Panc1 (cell line): Measurements from ENCODE around the gene REEP2. TPM values are rescaled to one million over a fixed set of nuclear protein-coding genes. Genes with fewer than 3 reads are reported as not detected.

Experiments used
- ATAC-seq: fragments of 200-7000 bp; cut with Tn5 transposase; 2 replicates; pipeline ENCODE4 v1.9.1; 2020; ENCODE audit warnings: mild to moderate bottlenecking, moderate library complexity
- BruUV-seq: library from RNA; stranded (reverse); fragments of 400-500 nt; replicated peaks from 2 replicates; lab custom pipeline; 2021; lab: Mats Ljungman, UMichigan
- CTCF ChIA-PET: fragments of 300-600 bp; sonication (Branson Sonifier 250); formaldehyde crosslinking; loops from one replicate; lab custom pipeline; 2022; ENCODE audit warnings: antibody characterized with exemption; lab: Charles Lee
- POLR2A ChIA-PET: fragments of 300-600 bp; sonication (Branson Sonifier 250); formaldehyde crosslinking; loops from one replicate; lab custom pipeline; 2022; ENCODE audit warnings: antibody characterized with exemption; lab: Charles Lee
- DNase-seq: peaks from one replicate; pipeline ENCODE4 v3.0.0-alpha.2; 2010; ENCODE audit warnings: low read depth, low spot score
- H3K27ac ChIP-seq: 2 replicates; pipeline ENCODE4 v1.5.1; 2011; ENCODE audit warnings: mild to moderate bottlenecking, low read length, inconsistent platforms
- H3K27me3 ChIP-seq: fragments of 200-500 bp; sonication (Bioruptor generic); 2 replicates; pipeline ENCODE4 v1.6.0; 2014; ENCODE audit warnings: low read length, inconsistent platforms; ENCODE audit not compliant: control insufficient read depth, insufficient read depth
- H3K36me3 ChIP-seq: fragments of 200-500 bp; sonication (Bioruptor generic); 2 replicates; pipeline ENCODE4 v1.5.1; 2014; ENCODE audit warnings: inconsistent platforms, mild to moderate bottlenecking, low read length, moderate library complexity; ENCODE audit not compliant: control insufficient read depth, insufficient read depth
- H3K4me1 ChIP-seq: 2 replicates; pipeline ENCODE4 v1.5.1; 2011; ENCODE audit warnings: inconsistent platforms, mild to moderate bottlenecking, low read length, moderate library complexity; ENCODE audit not compliant: control insufficient read depth, insufficient read depth
- H3K4me3 ChIP-seq, 2 experiments: 2 replicates each; pipeline ENCODE4 v1.5.1; 2011 to 2012; ENCODE audit warnings: low read depth in 2 of 2, low read length in 2 of 2, mild to moderate bottlenecking in 2 of 2, inconsistent platforms in 1 of 2, moderate library complexity in 1 of 2
- H3K9me3 ChIP-seq: fragments of 200-500 bp; sonication (Bioruptor generic); 2 replicates; pipeline ENCODE4 v1.5.1; 2014; ENCODE audit warnings: low read depth, mild to moderate bottlenecking, inconsistent platforms, low read length, moderate library complexity; ENCODE audit not compliant: control insufficient read depth, insufficient read depth
- CTCF ChIP-seq: fragments of 450-650 bp; IDR thresholded peaks from 2 replicates; pipeline ENCODE4 v1.5.1; 2017; ENCODE audit warnings: mild to moderate bottlenecking
- POLR2AphosphoS5 ChIP-seq: IDR thresholded peaks from 2 replicates; pipeline ENCODE4 v1.6.1; 2012; ENCODE audit warnings: mild to moderate bottlenecking, low read depth, low read length, moderate library complexity
- SIN3A ChIP-seq: IDR thresholded peaks from 2 replicates; pipeline ENCODE4 v1.6.1; 2012; ENCODE audit warnings: low read depth, mild to moderate bottlenecking, low read length, moderate library complexity, borderline replicate concordance; ENCODE audit not compliant: insufficient read depth
- TCF7L2 ChIP-seq: IDR thresholded peaks from 2 replicates; pipeline ENCODE4 v1.6.1; 2011; ENCODE audit warnings: mild to moderate bottlenecking, low read depth, low read length, inconsistent platforms
- in situ Hi-C: cut with HindIII; loops from 2 replicates; pipeline ENCODE4 v1.10.0; 2016; ENCODE audit warnings: low sequenced_read_pairs, low pct_unique_long_range_greater_than_20kb
- intact Hi-C: fragments of 100-400 bp; cut with micrococcal nuclease; formaldehyde crosslinking; loops from one replicate; pipeline ENCODE4 v1.10.0; 2022; ENCODE audit not compliant: unreplicated experiment
- total RNA-seq: library from RNA; stranded (reverse); gene quantifications from one replicate; pipeline ENCODE4 v1.2.1, GENCODE V29; 2021; ENCODE audit not compliant: unreplicated experiment
- TF ChIP-seq, protein P1 (sequence below), 2 experiments: IDR thresholded peaks; 2 replicates each; pipeline ENCODE4 v1.6.1; 2011 to 2012; ENCODE audit warnings: low read depth in 2 of 2, control low read depth in 1 of 2, low read length in 1 of 2, mild to moderate bottlenecking in 1 of 2, moderate library complexity in 1 of 2; ENCODE audit not compliant: insufficient read depth in 1 of 2

The REEP2 gene
- total RNA-seq, 1 experiment from 2014 or later, result 6.5 TPM

DNA sequence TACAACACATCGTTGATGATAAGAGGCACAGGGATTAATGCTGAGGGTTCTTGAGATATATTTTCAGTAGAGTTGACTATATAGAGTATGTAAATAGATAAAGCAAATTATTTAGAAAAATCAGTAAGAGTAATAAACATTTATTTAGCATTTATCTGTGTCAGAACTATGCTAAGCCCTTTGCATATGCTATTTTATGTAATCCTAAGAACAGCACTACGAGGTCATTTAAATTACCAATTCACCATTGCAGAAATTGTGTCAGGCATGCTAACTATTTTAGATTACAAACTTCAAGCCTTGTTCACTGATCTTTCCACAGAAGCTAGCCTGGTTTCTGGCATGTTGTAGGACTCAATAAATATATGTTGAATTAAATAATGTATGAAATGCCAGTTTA is 20.4 kb upstream of the REEP2 start:
- H3K9me3 ChIP-seq, result no peaks in the 10 kb centered on the region
- intact Hi-C loops, result loop anchor here (10.0 kb wide), 1 partner anchor 234 kb away; no protein-coding TSS in a partner anchor
- no peaks in the 10 kb centered on the region for H3K27me3 ChIP-seq
- no TSS peak for BruUV-seq
- in situ Hi-C loops, result no loop called here
- CTCF ChIA-PET, result no interaction called here
- ATAC-seq (no peak), DNase-seq (no peak)
- TF ChIP-seq, protein P1, sequence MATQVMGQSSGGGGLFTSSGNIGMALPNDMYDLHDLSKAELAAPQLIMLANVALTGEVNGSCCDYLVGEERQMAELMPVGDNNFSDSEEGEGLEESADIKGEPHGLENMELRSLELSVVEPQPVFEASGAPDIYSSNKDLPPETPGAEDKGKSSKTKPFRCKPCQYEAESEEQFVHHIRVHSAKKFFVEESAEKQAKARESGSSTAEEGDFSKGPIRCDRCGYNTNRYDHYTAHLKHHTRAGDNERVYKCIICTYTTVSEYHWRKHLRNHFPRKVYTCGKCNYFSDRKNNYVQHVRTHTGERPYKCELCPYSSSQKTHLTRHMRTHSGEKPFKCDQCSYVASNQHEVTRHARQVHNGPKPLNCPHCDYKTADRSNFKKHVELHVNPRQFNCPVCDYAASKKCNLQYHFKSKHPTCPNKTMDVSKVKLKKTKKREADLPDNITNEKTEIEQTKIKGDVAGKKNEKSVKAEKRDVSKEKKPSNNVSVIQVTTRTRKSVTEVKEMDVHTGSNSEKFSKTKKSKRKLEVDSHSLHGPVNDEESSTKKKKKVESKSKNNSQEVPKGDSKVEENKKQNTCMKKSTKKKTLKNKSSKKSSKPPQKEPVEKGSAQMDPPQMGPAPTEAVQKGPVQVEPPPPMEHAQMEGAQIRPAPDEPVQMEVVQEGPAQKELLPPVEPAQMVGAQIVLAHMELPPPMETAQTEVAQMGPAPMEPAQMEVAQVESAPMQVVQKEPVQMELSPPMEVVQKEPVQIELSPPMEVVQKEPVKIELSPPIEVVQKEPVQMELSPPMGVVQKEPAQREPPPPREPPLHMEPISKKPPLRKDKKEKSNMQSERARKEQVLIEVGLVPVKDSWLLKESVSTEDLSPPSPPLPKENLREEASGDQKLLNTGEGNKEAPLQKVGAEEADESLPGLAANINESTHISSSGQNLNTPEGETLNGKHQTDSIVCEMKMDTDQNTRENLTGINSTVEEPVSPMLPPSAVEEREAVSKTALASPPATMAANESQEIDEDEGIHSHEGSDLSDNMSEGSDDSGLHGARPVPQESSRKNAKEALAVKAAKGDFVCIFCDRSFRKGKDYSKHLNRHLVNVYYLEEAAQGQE (IDR thresholded peaks at IDR 0.05; ENCODE audit: insufficient read depth in 1 of 2, low read depth in 2 of 2, low read length in 1 of 2), result no peak
- TF ChIP-seq POLR2AphosphoS5, result no peak
- no peak for TF ChIP-seq SIN3A
- no peak for TF ChIP-seq CTCF
- no peak for TF ChIP-seq TCF7L2
- no peaks in the 10 kb centered on the region for H3K4me1 ChIP-seq
- H3K36me3 ChIP-seq, result peaks cover 16% of the 10 kb centered on the region
- H3K27ac ChIP-seq, result no peak overlapping the region
- POLR2A ChIA-PET, result no interaction called here
- no peak overlapping the region for H3K4me3 ChIP-seq

- H3K4me1 ChIP-seq, result no peaks in the 10 kb centered on the region
- H3K27me3 ChIP-seq, result no peaks in the 10 kb centered on the region
- intact Hi-C loops, result no loop called here
- peaks cover 37% of the 10 kb centered on the region for H3K36me3 ChIP-seq
- TF ChIP-seq, protein P1 (IDR thresholded peaks at IDR 0.05; ENCODE audit: insufficient read depth in 1 of 2, low read depth in 2 of 2, low read length in 1 of 2), result no peak
- TF ChIP-seq SIN3A (no peak), POLR2AphosphoS5 (no peak), TCF7L2 (no peak), CTCF (no peak)
- ATAC-seq (no peak), DNase-seq (no peak)
- H3K27ac ChIP-seq, result no peak overlapping the region
- H3K4me3 ChIP-seq, result no peak overlapping the region
- in situ Hi-C loops, result no loop called here
- ChIA-PET POLR2A (interaction anchor here (1.2 kb wide), 1 partner anchor 9 kb away, joined by 5 read pairs; no protein-coding TSS in a partner anchor), CTCF (no interaction called here)
- H3K9me3 ChIP-seq, result no peaks in the 10 kb centered on the region
- no TSS peak for BruUV-seq
Observed at GRCh38 chr5:138425079-138425478, 13.8 kb upstream of the REEP2 start.
